Heart left ventricle (tissue), 16 donors: ENCODE data around the gene HOXB6. TPM values are rescaled to one million over a fixed set of nuclear protein-coding genes. Genes with fewer than 3 reads are reported as not detected.
A peak's percentile ranks its signal among the peaks of the same experiment; 100 is the strongest.

Experiments
- ATAC-seq, 4 donors: fragments of 200-7000 bp; cut with Tn5 transposase; one replicate each; pipeline ENCODE4 v1.9.1; 2020 to 2022; ENCODE audit warnings: moderate library complexity in 4 of 4, mild to moderate bottlenecking in 3 of 4, moderate number of reproducible peaks in 1 of 4
- DNase-seq, 5 donors: peaks; one replicate each; pipeline ENCODE4 v3.0.0-alpha.2; 2020
- H3K27ac ChIP-seq, 12 donors: fragments of 200-600 bp; sonication (generic) in 4 of 12; one replicate each; pipeline versions ENCODE4 v1.5.0 to v1.8.0; 2016 to 2022; ENCODE audit warnings: mild to moderate bottlenecking in 2 of 12
- H3K27me3 ChIP-seq, 9 donors: fragments of 200-600 bp; sonication (generic) in 2 of 9; one replicate each; pipeline versions ENCODE4 v1.5.1 to v1.8.0; 2016 to 2022; ENCODE audit warnings: mild to moderate bottlenecking in 3 of 9
- H3K36me3 ChIP-seq, 9 donors: fragments of 200-600 bp; sonication (generic) in 2 of 9; one replicate each; pipeline versions ENCODE4 v1.5.0 to v1.8.0; 2018 to 2022; ENCODE audit warnings: mild to moderate bottlenecking in 2 of 9
- H3K4me1 ChIP-seq, 12 donors: fragments of 200-600 bp; sonication (generic) in 4 of 12; one replicate each; pipeline versions ENCODE4 v1.5.0 to v1.8.0; 2016 to 2022; ENCODE audit warnings: mild to moderate bottlenecking in 3 of 12
- H3K4me3 ChIP-seq, 12 donors: fragments of 200-600 bp; sonication (generic) in 4 of 12; one replicate each; pipeline versions ENCODE4 v1.5.0 to v1.8.0; 2017 to 2022; ENCODE audit warnings: mild to moderate bottlenecking in 9 of 12, moderate library complexity in 4 of 12
- H3K9me3 ChIP-seq, 12 donors: fragments of 200-600 bp; sonication (generic) in 4 of 12; one replicate each; pipeline versions ENCODE4 v1.5.0 to v1.8.0; 2016 to 2022; ENCODE audit warnings: mild to moderate bottlenecking in 1 of 12
- CTCF ChIP-seq, 12 donors: fragments of 200-600 bp; sonication (generic) in 4 of 12; IDR thresholded peaks; one replicate each; pipeline versions ENCODE4 v1.5.0 to v1.8.0; 2018 to 2022; ENCODE audit warnings: antibody characterized with exemption in 12 of 12, mild to moderate bottlenecking in 5 of 12
- POLR2A ChIP-seq, 2 donors: fragments of 450-650 bp; IDR thresholded peaks; one replicate each; pipeline ENCODE4 v1.6.1; 2017; ENCODE audit warnings: antibody characterized with exemption in 2 of 2, mild to moderate bottlenecking in 2 of 2, moderate library complexity in 2 of 2
- WGBS, 4 donors: extraction: QIAGEN DNeasy Blood & Tissue Kit in 2 of 4; methylation state at CpG; one replicate each; pipeline versions ENCODE4 v1.1.5 to v1.1.7; 2013 to 2018; 5-methylcytosine and 5-hydroxymethylcytosine counted together
- intact Hi-C, 10 donors: fragments of 100-400 bp; cut with DNase I; formaldehyde crosslinking; loops; one replicate each; pipeline versions ENCODE4 v1.11.1 to v1.14.2; 2022
- polyA plus RNA-seq, 2 donors: library from polyadenylated mRNA; stranded (reverse); fragments of 200-250 nt; gene quantifications; one replicate each; pipeline ENCODE4 v1.2.3, GENCODE V29; 2013
- total RNA-seq, 9 donors: library from RNA; depleted of rRNA in 2 of 9; stranded (reverse); fragments of >200 nt in 2 of 9; fragmentation: NEBNext Ultra II Directional in 3 of 9; extraction: Animal tissue kit (Norgen Biotek cat#: 25700) in 3 of 9; gene quantifications; one replicate each; pipeline versions ENCODE4 v1.1.0 to v1.2.4, GENCODE V29; 2016 to 2023
- donor health status: ischemic (EF 13 %, LVEDD 7.1; RV severe dilation, severe dysfunction).
- donor health status: healthy with polysubstance abuse.
- donor health status: DM: no; HTN: yes; CAD: no.
- donor health status: DM: no; HTN: no; CAD: no.
- donor health status: ischemic (EF 25% LVEDD 6.9; RV normal size, moderate dysfunction).
- donor health status: ischemic (EF 25% LVEDD 5.7; RV mildly dilated, moderate dysfunction).
- donor health status: healthy.
- donor health status: DM: yes; HTN: yes; CAD: no.
- donor health status: ischemic (EF 35%, LVEDD 5.7; RV mildly dilated, moderate dysfunction).
- donor health status: nonischemic (EF 11% LVEDD 7.7; RV severe dilation, severe dysfunction).
- donor health status: DM: yes; HTN: yes; CAD: no.
- donor health status: PGD.
- donor health status: ischemic (EF 29% LVEDD 5.4; RV normal size, mild dysfunction).
- donor health status: nonischemic (EF 23%, LVEDD 6.1; RV moderate dilation, normal function).

HOXB6 gene
- total and polyA plus RNA-seq, 11 donors: 0.30 to 2.0 (median 0.54) TPM; not detected in 1

GRCh38 chr17:48574505-48575065, 30.2 kb downstream of the HOXB6 start:
- Histone ChIP-seq H3K27ac (peak overlapping the region in 1 of 12 donors; percentile 97), H3K27me3 (peaks cover 39 to 100% (median 92%) of the 10 kb centered on the region in 9 donors), H3K4me3 (no peak overlapping the region), H3K36me3 (no peaks in the 10 kb centered on the region), H3K9me3 (no peaks in the 10 kb centered on the region), H3K4me1 (peaks cover 0 to 28% (median 0%) of the 10 kb centered on the region in 12 donors)
- TF ChIP-seq CTCF (IDR thresholded peaks at IDR 0.05): no peak
- no peak for TF ChIP-seq POLR2A (IDR thresholded peaks at IDR 0.05)
- WGBS, 4 donors: 36 to 62% (median 45%) methylated on average over 8 of the region's 8 CpGs
- DNase-seq (no peak), ATAC-seq (no peak)
- intact Hi-C loops: loop anchor here in 3 of 10 donors (5.0 kb wide), 1 partner anchor 32 kb away; no protein-coding TSS in a partner anchor

DNA sequence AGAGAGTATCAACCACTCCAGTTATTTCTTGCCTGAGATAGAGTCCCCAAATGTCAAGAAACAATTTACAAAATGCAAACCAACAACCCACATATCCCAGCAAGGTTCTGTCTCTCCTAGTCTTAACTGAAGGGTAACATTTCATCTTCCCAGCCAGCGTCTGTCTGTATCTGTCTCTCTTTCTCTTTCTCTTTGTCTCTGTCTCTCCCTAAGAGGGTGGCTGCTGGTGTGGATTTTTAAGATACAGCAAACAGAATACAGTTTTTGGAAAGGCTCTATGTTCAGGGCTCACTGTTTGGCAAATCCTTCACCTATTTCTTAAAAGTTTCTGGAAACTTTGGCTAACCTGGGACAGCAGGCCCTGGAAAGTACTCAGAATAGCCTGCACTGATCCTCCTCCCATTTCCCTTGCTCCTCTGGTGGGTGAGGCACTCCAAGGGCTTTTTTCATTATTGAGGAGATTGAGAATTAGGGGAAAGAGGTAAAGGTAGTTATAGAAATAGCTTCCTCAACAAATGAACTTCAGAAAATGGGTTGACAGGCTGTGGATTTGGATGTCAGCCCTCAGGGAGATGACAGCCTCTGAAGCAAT, 32.9 kb downstream of the HOXB6 start:
- peaks cover 22 to 100% (median 96%) of the 10 kb centered on the region in 9 donors for H3K27me3 ChIP-seq
- DNase-seq (no peak), ATAC-seq (no peak)
- H3K9me3 ChIP-seq: no peaks in the 10 kb centered on the region
- TF ChIP-seq CTCF (IDR thresholded peaks at IDR 0.05) (no peak), POLR2A (IDR thresholded peaks at IDR 0.05) (no peak)
- H3K27ac ChIP-seq: peak overlapping the region in 1 of 12 donors; percentile 97
- no peak overlapping the region for H3K4me3 ChIP-seq
- peaks cover 0 to 27% (median 0%) of the 10 kb centered on the region in 12 donors for H3K4me1 ChIP-seq
- intact Hi-C loops: no loop called here
- WGBS, 4 donors: 61 to 86% (median 73%) methylated on average over 1 of the region's 1 CpG
- H3K36me3 ChIP-seq: no peaks in the 10 kb centered on the region

GRCh38 chr17:48571024-48571818, 33.6 kb downstream of the HOXB6 start:
- H3K4me3 ChIP-seq: no peak overlapping the region
- no peaks in the 10 kb centered on the region for H3K36me3 ChIP-seq
- TF ChIP-seq CTCF (IDR thresholded peaks at IDR 0.05): no peak
- no peak for TF ChIP-seq POLR2A (IDR thresholded peaks at IDR 0.05)
- H3K27me3 ChIP-seq: peaks cover 16 to 100% (median 96%) of the 10 kb centered on the region in 9 donors
- DNase-seq: no peak
- no peaks in the 10 kb centered on the region for H3K9me3 ChIP-seq
- 28 to 56% (median 36%) methylated on average over 26 of the region's 26 CpGs for WGBS, 4 donors
- no peak for ATAC-seq
- peak overlapping the region in 2 of 12 donors; percentile 11 to 97 for H3K27ac ChIP-seq
- intact Hi-C loops: no loop called here
- H3K4me1 ChIP-seq: peaks cover 0 to 26% (median 0%) of the 10 kb centered on the region in 12 donors
